Chondrocyte (in vitro differentiated cells): ENCODE results near the gene ARHGAP31. TPM values are rescaled to one million over a fixed set of nuclear protein-coding genes. Genes with fewer than 3 reads are reported as not detected.

Experiments
- DNase-seq: peaks from one replicate; pipeline ENCODE4 v3.0.0; 2021; ENCODE audit warnings: mixed read lengths, low spot score
- H3K27ac Mint-ChIP-seq: one replicate; pipeline ENCODE4 v1.8.0; 2021; ENCODE audit warnings: mild to moderate bottlenecking, moderate library complexity, mixed read lengths; ENCODE audit not compliant: unreplicated experiment
- H3K27me3 Mint-ChIP-seq: 2 replicates; pipeline ENCODE4 v1.8.0; 2021; ENCODE audit warnings: low read depth, mixed read lengths
- H3K36me3 Mint-ChIP-seq: 2 replicates; pipeline ENCODE4 v1.8.0; 2021; ENCODE audit warnings: low read depth, mixed read lengths
- H3K4me1 Mint-ChIP-seq: 2 replicates; pipeline ENCODE4 v1.8.0; 2021; ENCODE audit warnings: low read depth, mild to moderate bottlenecking, mixed read lengths
- H3K4me3 Mint-ChIP-seq: one replicate; pipeline ENCODE4 v1.8.0; 2021; ENCODE audit warnings: mild to moderate bottlenecking, moderate library complexity, mixed read lengths; ENCODE audit not compliant: unreplicated experiment
- H3K9me3 Mint-ChIP-seq: 2 replicates; pipeline ENCODE4 v1.8.0; 2021; ENCODE audit warnings: low read depth, mixed read lengths
- CTCF ChIP-seq: fragments of 200-600 bp; sonication (generic); IDR thresholded peaks from 2 replicates; pipeline ENCODE4 v1.5.0; 2021; ENCODE audit warnings: antibody characterized with exemption, mild to moderate bottlenecking, moderate library complexity
- total RNA-seq: library from RNA; stranded (reverse); gene quantifications from 3 replicates; pipeline ENCODE4 v1.2.1, GENCODE V29; 2021

Gene ARHGAP31
- total RNA-seq, 1 donor from 2014 or later, result 35.2 TPM

GRCh38 chr3:119409844-119410243, 115.7 kb downstream of the ARHGAP31 start:
- H3K36me3 Mint-ChIP-seq, result peaks cover 44% of the 10 kb centered on the region
- H3K4me3 Mint-ChIP-seq, result no peak overlapping the region
- H3K9me3 Mint-ChIP-seq, result no peaks in the 10 kb centered on the region
- TF ChIP-seq CTCF, result no peak
- no peak overlapping the region for H3K27ac Mint-ChIP-seq
- no peaks in the 10 kb centered on the region for H3K4me1 Mint-ChIP-seq
- DNase-seq, result no peak
- no peaks in the 10 kb centered on the region for H3K27me3 Mint-ChIP-seq

GRCh38 chr3:119413603-119414280, 119.6 kb downstream of the ARHGAP31 start:
- Mint-ChIP-seq H3K4me3 (no peak overlapping the region), H3K27ac (no peak overlapping the region), H3K36me3 (peaks cover 44% of the 10 kb centered on the region), H3K27me3 (no peaks in the 10 kb centered on the region), H3K4me1 (peaks cover 2% of the 10 kb centered on the region), H3K9me3 (no peaks in the 10 kb centered on the region)
- TF ChIP-seq CTCF, result no peak
- DNase-seq, result no peak

- Mint-ChIP-seq H3K36me3 (peaks cover 21% of the 10 kb centered on the region), H3K27ac (no peak overlapping the region), H3K4me3 (no peak overlapping the region), H3K27me3 (no peaks in the 10 kb centered on the region), H3K4me1 (peaks cover 2% of the 10 kb centered on the region), H3K9me3 (no peaks in the 10 kb centered on the region)
- TF ChIP-seq CTCF, result no peak
- no peak for DNase-seq
Measured at GRCh38 chr3:119416873-119417272, 122.7 kb downstream of the ARHGAP31 start.

- H3K27me3 Mint-ChIP-seq, result no peaks in the 10 kb centered on the region
- no peaks in the 10 kb centered on the region for H3K9me3 Mint-ChIP-seq
- H3K27ac Mint-ChIP-seq, result no peak overlapping the region
- TF ChIP-seq CTCF, result no peak
- H3K4me1 Mint-ChIP-seq, result peaks cover 2% of the 10 kb centered on the region
- no peak for DNase-seq
- H3K36me3 Mint-ChIP-seq, result peaks cover 20% of the 10 kb centered on the region
- no peak overlapping the region for H3K4me3 Mint-ChIP-seq
Measured at GRCh38 chr3:119417771-119418512, 123.8 kb downstream of the ARHGAP31 start.

GRCh38 chr3:119418641-119419040, 124.5 kb downstream of the ARHGAP31 start:
- H3K27me3 Mint-ChIP-seq, result no peaks in the 10 kb centered on the region
- H3K9me3 Mint-ChIP-seq, result no peaks in the 10 kb centered on the region
- H3K4me1 Mint-ChIP-seq, result peaks cover 2% of the 10 kb centered on the region
- H3K36me3 Mint-ChIP-seq, result peaks cover 20% of the 10 kb centered on the region
- DNase-seq, result no peak
- H3K27ac Mint-ChIP-seq, result no peak overlapping the region
- no peak for TF ChIP-seq CTCF
- no peak overlapping the region for H3K4me3 Mint-ChIP-seq
